Fibroblast of the aortic adventitia (primary cell): ENCODE measurements around the gene TSHZ2. TPM values are rescaled to one million over a fixed set of nuclear protein-coding genes. Genes with fewer than 3 reads are reported as not detected.
A peak's percentile ranks its signal among the peaks of the same experiment; 100 is the strongest.

Source experiments
- DNase-seq: peaks from one replicate; pipeline ENCODE4 v3.0.0-alpha.2; 2010; ENCODE audit warnings: low read depth
- H3K4me3 ChIP-seq: 2 replicates; pipeline ENCODE4 v1.5.1; 2011; ENCODE audit warnings: low read depth, mild to moderate bottlenecking, control low read depth, low read length, moderate library complexity
- total RNA-seq: library from RNA; depleted of rRNA; stranded (reverse); fragments of >200 nt; gene quantifications from 2 replicates; pipeline ENCODE4 v1.2.3, GENCODE V29; 2012; ENCODE audit warnings: low replicate concordance
- TF ChIP-seq, protein P1 (sequence below): IDR thresholded peaks from 2 replicates; pipeline ENCODE4 v1.5.1; 2011; ENCODE audit warnings: mild to moderate bottlenecking, low read length, control low read depth, inconsistent platforms; ENCODE audit not compliant: insufficient read depth

Gene TSHZ2
- total RNA-seq, 1 donor = 6.9 TPM

DNA sequence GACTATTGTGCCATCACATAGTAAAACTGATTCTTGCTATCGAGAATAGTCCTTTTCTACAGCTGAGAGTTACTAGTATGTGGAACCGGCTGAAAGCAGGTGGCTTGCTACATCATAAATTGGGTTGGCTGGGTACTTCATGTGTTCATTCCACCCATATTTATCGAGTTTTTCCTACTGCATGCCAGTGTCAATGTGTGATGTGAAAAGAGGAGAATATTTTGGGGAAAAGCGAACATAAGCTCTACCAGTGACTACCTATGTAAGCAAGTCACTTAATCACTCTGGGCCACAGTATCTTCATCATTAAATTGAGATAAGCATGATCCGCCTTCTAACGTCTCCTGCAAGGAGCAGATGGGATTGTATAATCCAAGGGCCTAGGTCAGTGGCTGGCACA, 61.0 kb downstream of the TSHZ2 start:
- H3K4me3 ChIP-seq = no peak overlapping the region
- no peak for DNase-seq
- TF ChIP-seq, protein P1, sequence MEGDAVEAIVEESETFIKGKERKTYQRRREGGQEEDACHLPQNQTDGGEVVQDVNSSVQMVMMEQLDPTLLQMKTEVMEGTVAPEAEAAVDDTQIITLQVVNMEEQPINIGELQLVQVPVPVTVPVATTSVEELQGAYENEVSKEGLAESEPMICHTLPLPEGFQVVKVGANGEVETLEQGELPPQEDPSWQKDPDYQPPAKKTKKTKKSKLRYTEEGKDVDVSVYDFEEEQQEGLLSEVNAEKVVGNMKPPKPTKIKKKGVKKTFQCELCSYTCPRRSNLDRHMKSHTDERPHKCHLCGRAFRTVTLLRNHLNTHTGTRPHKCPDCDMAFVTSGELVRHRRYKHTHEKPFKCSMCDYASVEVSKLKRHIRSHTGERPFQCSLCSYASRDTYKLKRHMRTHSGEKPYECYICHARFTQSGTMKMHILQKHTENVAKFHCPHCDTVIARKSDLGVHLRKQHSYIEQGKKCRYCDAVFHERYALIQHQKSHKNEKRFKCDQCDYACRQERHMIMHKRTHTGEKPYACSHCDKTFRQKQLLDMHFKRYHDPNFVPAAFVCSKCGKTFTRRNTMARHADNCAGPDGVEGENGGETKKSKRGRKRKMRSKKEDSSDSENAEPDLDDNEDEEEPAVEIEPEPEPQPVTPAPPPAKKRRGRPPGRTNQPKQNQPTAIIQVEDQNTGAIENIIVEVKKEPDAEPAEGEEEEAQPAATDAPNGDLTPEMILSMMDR = no peak

DNA sequence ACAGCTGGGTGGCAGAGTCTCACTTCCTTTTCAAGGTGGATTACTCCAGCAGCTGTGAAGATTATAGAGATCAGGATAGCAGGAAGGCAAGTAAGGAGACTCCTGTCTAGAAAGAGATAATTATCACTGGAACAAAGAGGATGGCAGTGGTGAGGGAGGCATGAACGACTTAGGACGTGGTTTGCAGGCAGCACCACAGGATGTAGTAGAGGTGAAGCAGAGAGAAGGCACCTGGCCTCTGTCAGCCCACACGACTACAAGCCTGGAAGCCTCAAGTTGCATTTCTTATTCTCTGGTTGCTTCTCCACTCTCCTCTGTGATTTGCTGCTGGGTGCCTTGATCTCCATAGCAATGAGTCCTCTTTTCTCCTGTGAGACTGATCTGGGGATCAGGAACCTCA, 62.7 kb downstream of the TSHZ2 start:
- no peak overlapping the region for H3K4me3 ChIP-seq
- DNase-seq = no peak
- TF ChIP-seq, protein P1 = no peak

DNA sequence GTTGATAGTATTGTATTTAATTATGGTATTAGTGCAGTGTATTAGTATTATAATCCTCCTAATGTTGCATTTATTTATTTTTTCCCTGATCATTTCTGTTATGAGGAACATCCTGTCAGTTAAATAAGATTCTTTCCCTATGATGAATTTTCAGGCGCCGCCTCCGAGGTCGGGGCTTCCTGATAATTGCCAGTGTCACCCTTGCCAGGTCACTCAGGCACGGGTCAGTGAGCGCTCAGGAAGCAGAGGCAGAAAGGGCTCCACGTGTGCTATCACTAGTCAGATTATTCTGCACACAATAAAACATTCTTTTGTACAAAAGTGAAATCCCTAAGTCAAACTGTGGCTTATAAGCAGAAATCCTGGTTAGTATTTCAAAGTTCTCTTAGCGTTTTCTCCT, 64.8 kb downstream of the TSHZ2 start:
- H3K4me3 ChIP-seq = no peak overlapping the region
- no peak for DNase-seq
- TF ChIP-seq, protein P1 = no peak

DNA sequence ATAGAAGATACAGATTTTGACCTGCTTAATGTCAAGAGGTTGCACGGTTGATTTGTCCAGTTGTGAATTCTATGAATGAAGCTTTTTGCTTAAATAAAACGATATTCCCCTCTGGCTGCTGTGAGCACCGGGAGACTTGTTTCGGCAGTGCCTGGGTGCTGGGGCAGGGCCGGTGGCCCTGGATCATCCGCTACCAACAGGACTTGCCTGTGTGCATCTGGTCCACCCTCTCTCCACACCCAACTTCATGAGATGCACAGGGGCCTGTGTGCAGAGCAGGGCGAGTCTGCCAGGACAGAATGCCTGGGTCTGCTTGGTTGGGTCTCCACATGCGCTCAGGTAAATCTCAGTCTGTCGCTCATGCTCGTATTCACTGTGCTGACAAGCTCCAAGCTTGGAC, 65.5 kb downstream of the TSHZ2 start:
- TF ChIP-seq, protein P1 = no peak
- H3K4me3 ChIP-seq = no peak overlapping the region

DNA sequence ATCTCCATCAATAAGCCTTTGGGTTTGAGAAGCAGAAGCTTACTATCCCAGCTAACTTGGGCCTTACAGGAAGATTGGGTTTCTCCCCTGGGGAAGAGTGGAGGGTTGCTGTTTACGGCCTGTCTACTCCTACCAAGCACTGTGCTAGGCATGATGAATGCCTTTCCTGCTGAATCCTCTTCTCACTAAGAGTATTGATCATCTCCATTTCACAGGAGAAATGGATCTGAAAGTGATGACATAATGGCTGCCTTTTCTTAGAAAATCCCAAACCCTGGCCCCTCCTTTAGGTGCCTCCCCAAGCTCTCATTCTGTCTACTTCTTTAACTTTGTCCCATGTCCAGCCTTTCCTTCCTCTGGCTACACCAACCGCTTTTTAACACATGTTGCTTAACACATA, 66.1 kb downstream of the TSHZ2 start:
- TF ChIP-seq, protein P1 = no peak

More for the DNA sequence above, 65.5 kb downstream of the TSHZ2 start:
- DNase-seq = no peak

DNA sequence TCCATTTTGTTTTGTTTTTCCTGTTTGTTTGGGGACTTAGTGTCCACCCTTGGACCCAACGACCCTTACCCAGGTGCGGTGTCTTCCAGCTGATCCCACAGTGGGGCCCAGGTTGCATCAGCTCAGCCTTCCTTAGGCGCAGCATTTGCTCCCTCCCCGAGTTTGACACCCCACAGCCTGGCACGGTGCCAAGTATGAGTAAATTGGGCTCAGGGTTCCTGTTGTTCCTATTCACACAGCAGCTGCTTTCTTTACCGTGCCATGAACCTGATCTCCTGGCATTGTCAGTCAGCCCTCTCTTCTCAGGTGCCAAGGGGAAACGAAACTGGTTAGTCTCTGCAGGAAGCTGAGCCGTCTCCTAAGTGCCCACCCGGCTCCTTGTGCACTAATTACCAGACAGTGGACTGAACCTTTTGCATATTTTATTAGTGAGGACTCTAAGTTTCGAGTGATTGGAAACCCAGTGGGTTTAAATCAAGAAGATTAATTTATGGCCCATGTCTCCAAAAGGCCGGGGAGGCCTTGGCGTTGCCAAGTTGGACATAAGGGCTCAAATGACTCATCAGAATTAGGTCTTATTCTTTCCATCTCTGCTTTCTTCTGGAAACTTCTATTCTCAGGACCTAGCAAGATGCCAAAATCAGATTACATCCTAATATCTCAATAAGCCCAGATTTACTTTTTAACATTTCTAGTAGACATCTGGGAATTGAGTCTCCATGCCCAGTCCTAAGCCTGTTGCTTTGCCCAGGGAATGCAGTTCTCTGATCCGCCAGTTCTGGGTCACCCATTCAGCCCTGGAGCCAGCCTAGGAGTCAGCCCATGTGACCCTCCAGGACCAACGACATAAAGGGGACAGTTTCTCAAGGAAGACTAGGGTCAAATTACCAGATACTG, 68.8 kb downstream of the TSHZ2 start:
- no peak overlapping the region for H3K4me3 ChIP-seq
- peak; percentile 59 for DNase-seq

More for the DNA sequence above, 66.1 kb downstream of the TSHZ2 start:
- DNase-seq = no peak
- no peak overlapping the region for H3K4me3 ChIP-seq

More for the DNA sequence above, 68.8 kb downstream of the TSHZ2 start:
- TF ChIP-seq, protein P1 = no peak
